GM18909 (cell line): ENCODE measurements around the gene BABAM2.

Source experiments
- ATAC-seq: cut with Tn5 transposase; IDR thresholded peaks from one replicate; pipeline ENCODE4 v1.9.1; 2021; ENCODE audit warnings: mild to moderate bottlenecking; ENCODE audit not compliant: unreplicated experiment, poor library complexity

BABAM2 gene

GRCh38 chr2:28287256-28287915 lies 396.9 kb downstream of the BABAM2 start:
- ATAC-seq = no peak

GRCh38 chr2:28288620-28289019 lies 398.1 kb downstream of the BABAM2 start:
- no peak for ATAC-seq

GRCh38 chr2:28291811-28292440 lies 401.4 kb downstream of the BABAM2 start:
- ATAC-seq = no peak

- no peak for ATAC-seq
Measured at GRCh38 chr2:28292491-28292890, 402.0 kb downstream of the BABAM2 start.

GRCh38 chr2:28293416-28293815 lies 402.9 kb downstream of the BABAM2 start:
- ATAC-seq = no peak

- no peak for ATAC-seq
Measured at GRCh38 chr2:28294451-28294850, 403.9 kb downstream of the BABAM2 start.

GRCh38 chr2:28296243-28296642 lies 405.7 kb downstream of the BABAM2 start:
- ATAC-seq = no peak

- no peak for ATAC-seq
Measured at GRCh38 chr2:28296904-28297303, 406.4 kb downstream of the BABAM2 start.

- no peak for ATAC-seq
Measured at GRCh38 chr2:28297531-28297930, 407.0 kb downstream of the BABAM2 start.

- no peak for ATAC-seq
Measured at GRCh38 chr2:28298406-28298805, 407.9 kb downstream of the BABAM2 start.

GRCh38 chr2:28300485-28301341 lies 410.2 kb downstream of the BABAM2 start:
- no peak for ATAC-seq

- no peak for ATAC-seq
Measured at GRCh38 chr2:28305202-28305601, 414.7 kb downstream of the BABAM2 start.

- no peak for ATAC-seq
Measured at GRCh38 chr2:28310107-28310506, 419.6 kb downstream of the BABAM2 start.

GRCh38 chr2:28311660-28312249 lies 421.2 kb downstream of the BABAM2 start:
- no peak for ATAC-seq

- ATAC-seq = no peak
Measured at GRCh38 chr2:28312307-28313219, 422.0 kb downstream of the BABAM2 start.

GRCh38 chr2:28313220-28313784 lies 422.8 kb downstream of the BABAM2 start:
- ATAC-seq = no peak

GRCh38 chr2:28314968-28315367 lies 424.4 kb downstream of the BABAM2 start:
- ATAC-seq = no peak

- no peak for ATAC-seq
Measured at GRCh38 chr2:28316546-28317335, 426.2 kb downstream of the BABAM2 start.

GRCh38 chr2:28317390-28317789 lies 426.9 kb downstream of the BABAM2 start:
- ATAC-seq = no peak
